Immature natural killer cell (primary cell): ENCODE data around the gene TSHB. TPM values are rescaled to one million over a fixed set of nuclear protein-coding genes. Genes with fewer than 3 reads are reported as not detected.

Experiments
- DNase-seq, 3 donors: peaks; one replicate each; pipeline ENCODE4 v3.0.0; 2022; ENCODE audit warnings: mixed read lengths in 1 of 3
- H3K27ac Mint-ChIP-seq, 6 donors: one replicate each; pipeline ENCODE4 v1.8.0; 2020; ENCODE audit warnings: mixed read lengths in 6 of 6, mild to moderate bottlenecking in 5 of 6, inconsistent platforms in 4 of 6, moderate library complexity in 3 of 6
- H3K27me3 Mint-ChIP-seq, 3 donors: one replicate each; pipeline ENCODE4 v1.8.0; 2020 to 2021; ENCODE audit warnings: low read depth in 3 of 3, mild to moderate bottlenecking in 3 of 3, mixed read lengths in 3 of 3, moderate library complexity in 3 of 3, inconsistent platforms in 1 of 3
- H3K36me3 Mint-ChIP-seq, 3 donors: one replicate each; pipeline ENCODE4 v1.8.0; 2020; ENCODE audit warnings: mixed read lengths in 3 of 3, inconsistent platforms in 2 of 3, mild to moderate bottlenecking in 2 of 3
- H3K4me1 Mint-ChIP-seq, 2 donors: one replicate each; pipeline ENCODE4 v1.8.0; 2020; ENCODE audit warnings: inconsistent platforms in 2 of 2, mild to moderate bottlenecking in 2 of 2, mixed read lengths in 2 of 2, moderate library complexity in 1 of 2
- H3K4me3 Mint-ChIP-seq, 5 donors: one replicate each; pipeline ENCODE4 v1.8.0; 2020; ENCODE audit warnings: mild to moderate bottlenecking in 5 of 5, mixed read lengths in 5 of 5, inconsistent platforms in 3 of 5, moderate library complexity in 3 of 5
- H3K9me3 Mint-ChIP-seq, 6 donors: one replicate each; pipeline ENCODE4 v1.8.0; 2020; ENCODE audit warnings: mild to moderate bottlenecking in 6 of 6, mixed read lengths in 6 of 6, inconsistent platforms in 4 of 6, moderate library complexity in 3 of 6
- polyA plus RNA-seq, 3 donors: library from polyadenylated mRNA; unstranded; fragments of 300-500 nt; fragmentation: Illumina TruSeq; gene quantifications; one replicate each; pipeline ENCODE4 v1.2.3, GENCODE V29; 2021

The TSHB gene
- polyA plus RNA-seq, 3 donors from 2014 or later, result not detected

GRCh38 chr1:115036814-115037507 lies 7.3 kb downstream of the TSHB start:
- Mint-ChIP-seq H3K4me1 (no peaks in the 10 kb centered on the region), H3K36me3 (peaks cover 2 to 21% (median 11%) of the 10 kb centered on the region in 3 donors), H3K9me3 (no peaks in the 10 kb centered on the region), H3K27me3 (peaks cover 0 to 4% (median 0%) of the 10 kb centered on the region in 3 donors), H3K4me3 (no peak overlapping the region), H3K27ac (no peak overlapping the region)
- DNase-seq, result no peak

GRCh38 chr1:115040501-115040900 lies 10.9 kb downstream of the TSHB start:
- peaks cover 0 to 2% (median 0%) of the 10 kb centered on the region in 3 donors for H3K27me3 Mint-ChIP-seq
- DNase-seq, result no peak
- peak overlapping the region in 1 of 6 donors; percentile 18 for H3K27ac Mint-ChIP-seq
- H3K9me3 Mint-ChIP-seq, result peaks cover 0 to 6% (median 0%) of the 10 kb centered on the region in 6 donors
- H3K4me1 Mint-ChIP-seq, result no peaks in the 10 kb centered on the region
- H3K36me3 Mint-ChIP-seq, result peaks cover 32 to 55% (median 34%) of the 10 kb centered on the region in 3 donors
- H3K4me3 Mint-ChIP-seq, result no peak overlapping the region

DNA sequence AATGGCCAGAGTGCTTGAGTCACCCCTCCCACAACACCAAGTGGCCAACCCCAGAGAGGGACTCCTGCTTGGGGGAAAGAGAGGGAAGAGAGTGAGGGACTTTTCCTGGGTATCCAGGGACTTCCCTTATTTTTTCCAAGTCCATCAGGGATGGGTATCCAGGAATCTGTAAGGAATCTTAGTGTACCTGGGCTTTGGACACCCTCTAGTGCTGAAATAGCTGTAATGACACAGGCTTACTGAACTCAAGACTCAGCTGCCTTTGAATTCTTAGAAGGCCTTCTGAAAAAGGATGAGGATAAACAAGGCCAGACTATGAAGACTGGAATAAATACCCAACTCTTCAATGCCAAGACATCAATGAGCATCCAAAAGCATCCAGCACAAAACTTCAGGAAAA lies 12.0 kb downstream of the TSHB start:
- H3K4me1 Mint-ChIP-seq, result no peaks in the 10 kb centered on the region

GRCh38 chr1:115046751-115047150 lies 17.1 kb downstream of the TSHB start:
- DNase-seq, result no peak
- no peaks in the 10 kb centered on the region for H3K4me1 Mint-ChIP-seq
- no peak overlapping the region for H3K4me3 Mint-ChIP-seq
- peaks cover 0 to 3% (median 0%) of the 10 kb centered on the region in 3 donors for H3K27me3 Mint-ChIP-seq
- H3K27ac Mint-ChIP-seq, result no peak overlapping the region
- H3K9me3 Mint-ChIP-seq, result peaks cover 0 to 6% (median 0%) of the 10 kb centered on the region in 6 donors
- H3K36me3 Mint-ChIP-seq, result peaks cover 49 to 70% (median 57%) of the 10 kb centered on the region in 3 donors

More for the DNA sequence above, 12.0 kb downstream of the TSHB start:
- H3K27me3 Mint-ChIP-seq, result peaks cover 0 to 2% (median 0%) of the 10 kb centered on the region in 3 donors
- peaks cover 0 to 6% (median 0%) of the 10 kb centered on the region in 6 donors for H3K9me3 Mint-ChIP-seq
- H3K4me3 Mint-ChIP-seq, result no peak overlapping the region
- DNase-seq, result no peak
- H3K36me3 Mint-ChIP-seq, result peaks cover 42 to 66% (median 45%) of the 10 kb centered on the region in 3 donors
- no peak overlapping the region for H3K27ac Mint-ChIP-seq

GRCh38 chr1:115051850-115052249 lies 22.2 kb downstream of the TSHB start:
- Mint-ChIP-seq H3K4me3 (no peak overlapping the region), H3K9me3 (no peaks in the 10 kb centered on the region), H3K36me3 (peaks cover 13 to 27% (median 14%) of the 10 kb centered on the region in 3 donors), H3K4me1 (no peaks in the 10 kb centered on the region), H3K27me3 (peaks cover 0 to 1% (median 0%) of the 10 kb centered on the region in 3 donors), H3K27ac (no peak overlapping the region)
- no peak for DNase-seq

- Mint-ChIP-seq H3K27me3 (peaks cover 0 to 1% (median 0%) of the 10 kb centered on the region in 3 donors), H3K27ac (no peak overlapping the region), H3K4me3 (no peak overlapping the region), H3K36me3 (peaks cover 8 to 22% (median 9%) of the 10 kb centered on the region in 3 donors), H3K4me1 (no peaks in the 10 kb centered on the region), H3K9me3 (no peaks in the 10 kb centered on the region)
- DNase-seq, result peak; percentile 32 to 41 (median 36)
Measured at GRCh38 chr1:115052454-115053083, 22.9 kb downstream of the TSHB start.

- Mint-ChIP-seq H3K27me3 (no peaks in the 10 kb centered on the region), H3K9me3 (no peaks in the 10 kb centered on the region), H3K4me1 (peaks cover 10 to 12% of the 10 kb centered on the region in 2 donors), H3K27ac (no peak overlapping the region), H3K36me3 (peaks cover 8 to 17% (median 14%) of the 10 kb centered on the region in 3 donors), H3K4me3 (no peak overlapping the region)
- DNase-seq, result no peak
Measured at GRCh38 chr1:115056395-115056798, 26.8 kb downstream of the TSHB start.

GRCh38 chr1:115057661-115058254 lies 28.1 kb downstream of the TSHB start:
- Mint-ChIP-seq H3K27me3 (peaks cover 2 to 4% (median 3%) of the 10 kb centered on the region in 3 donors), H3K4me1 (peaks cover 23 to 25% of the 10 kb centered on the region in 2 donors), H3K9me3 (no peaks in the 10 kb centered on the region), H3K4me3 (no peak overlapping the region), H3K27ac (no peak overlapping the region), H3K36me3 (peaks cover 8 to 17% (median 14%) of the 10 kb centered on the region in 3 donors)
- no peak for DNase-seq

GRCh38 chr1:115059316-115059715 lies 29.7 kb downstream of the TSHB start:
- Mint-ChIP-seq H3K36me3 (peaks cover 8 to 24% (median 12%) of the 10 kb centered on the region in 3 donors), H3K9me3 (no peaks in the 10 kb centered on the region), H3K27me3 (peaks cover 6 to 9% (median 7%) of the 10 kb centered on the region in 3 donors), H3K4me3 (no peak overlapping the region), H3K27ac (peak overlapping the region in 1 of 6 donors; percentile 21), H3K4me1 (peaks cover 39 to 41% of the 10 kb centered on the region in 2 donors)
- no peak for DNase-seq

DNA sequence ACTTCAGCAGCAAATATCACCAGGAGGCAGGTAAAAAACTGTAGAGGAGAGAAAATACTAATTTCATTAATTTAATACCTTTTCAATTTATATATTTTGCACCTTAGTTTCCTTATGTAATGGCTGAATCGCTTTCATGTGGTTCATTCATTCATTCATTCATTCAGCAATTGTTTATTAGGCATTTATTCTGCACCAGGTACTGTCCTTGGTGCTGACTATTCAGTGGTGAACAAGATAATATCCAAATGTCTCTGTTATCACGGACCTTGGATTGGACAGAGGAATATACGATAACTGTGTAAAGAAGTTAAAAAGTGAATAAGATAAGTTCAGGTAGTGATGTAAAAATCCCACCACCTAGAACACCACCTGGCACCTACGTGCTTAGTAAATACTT lies 30.9 kb downstream of the TSHB start:
- Mint-ChIP-seq H3K27me3 (peaks cover 6 to 11% (median 7%) of the 10 kb centered on the region in 3 donors), H3K9me3 (no peaks in the 10 kb centered on the region), H3K4me1 (peaks cover 44 to 51% of the 10 kb centered on the region in 2 donors), H3K36me3 (peaks cover 8 to 23% (median 10%) of the 10 kb centered on the region in 3 donors), H3K27ac (peak overlapping the region; percentile 29 to 99 (median 97)), H3K4me3 (peak overlapping the region in 2 of 5 donors; percentile 3 to 9)
- no peak for DNase-seq

DNA sequence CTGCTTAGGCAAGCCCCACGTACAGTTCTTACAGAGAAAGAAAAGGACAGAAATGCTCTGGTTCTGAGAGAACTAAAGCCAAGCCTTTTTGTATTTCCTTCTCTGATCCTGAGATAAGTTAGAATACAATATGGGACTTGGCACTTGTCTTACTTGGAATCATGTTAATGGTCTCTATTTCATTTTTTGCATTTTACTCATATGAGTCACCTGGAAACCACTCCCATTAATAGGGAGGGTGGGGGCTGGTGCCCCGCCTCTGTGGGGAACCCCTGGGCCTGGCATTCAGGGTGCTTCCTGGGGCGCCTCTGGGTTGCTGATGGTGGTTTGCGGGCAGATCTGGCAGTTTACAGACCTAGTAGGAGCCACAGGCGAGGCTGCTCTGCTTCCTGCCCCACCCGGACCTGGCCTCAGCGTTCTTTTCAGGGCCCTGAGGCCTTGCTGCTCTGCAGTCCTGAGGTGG lies 32.9 kb downstream of the TSHB start:
- Mint-ChIP-seq H3K4me3 (peak overlapping the region; percentile 71 to 82 (median 73)), H3K4me1 (peaks cover 44 to 60% of the 10 kb centered on the region in 2 donors), H3K36me3 (peaks cover 8 to 34% (median 26%) of the 10 kb centered on the region in 3 donors), H3K27ac (peak overlapping the region; percentile 97 to 99 (median 98)), H3K9me3 (no peaks in the 10 kb centered on the region), H3K27me3 (peaks cover 6 to 11% (median 7%) of the 10 kb centered on the region in 3 donors)
- DNase-seq, result peak; percentile 93 to 94 (median 93)

DNA sequence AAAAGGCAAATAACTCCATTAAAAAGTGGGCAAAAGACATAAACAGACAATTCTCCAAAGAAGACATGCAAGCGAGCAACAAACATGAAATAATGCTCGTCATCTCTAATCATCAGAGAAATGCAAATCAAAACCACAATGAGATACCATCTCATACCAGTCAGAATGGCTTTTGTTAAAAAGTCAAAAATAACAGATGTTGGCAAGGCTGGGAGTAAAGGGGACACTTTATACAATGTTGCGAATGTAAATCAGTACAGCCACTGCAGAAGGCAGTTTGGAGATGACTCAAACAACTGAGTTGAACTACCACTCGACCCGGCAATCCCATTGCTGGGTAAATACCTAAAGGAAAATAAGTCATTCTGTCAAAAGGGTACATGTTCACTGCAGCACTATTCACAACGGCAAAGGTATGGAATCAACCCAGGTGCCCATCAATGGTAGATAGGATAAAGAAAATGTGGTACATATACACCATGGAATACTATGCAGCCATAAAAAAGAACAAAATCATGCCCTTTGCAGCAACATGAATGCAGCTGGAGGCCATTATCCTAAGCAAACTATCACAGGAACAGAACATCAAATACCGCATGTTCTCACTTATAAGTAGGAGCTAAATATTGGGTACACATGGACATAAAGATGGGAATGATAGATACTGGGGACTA lies 33.7 kb downstream of the TSHB start:
- H3K9me3 Mint-ChIP-seq, result no peaks in the 10 kb centered on the region
- peaks cover 4 to 31% (median 26%) of the 10 kb centered on the region in 3 donors for H3K36me3 Mint-ChIP-seq
- H3K27me3 Mint-ChIP-seq, result peaks cover 6 to 11% (median 7%) of the 10 kb centered on the region in 3 donors
- H3K4me3 Mint-ChIP-seq, result peak overlapping the region; percentile 71 to 82 (median 73)
- peak overlapping the region; percentile 97 to 99 (median 98) for H3K27ac Mint-ChIP-seq
- peaks cover 44 to 60% of the 10 kb centered on the region in 2 donors for H3K4me1 Mint-ChIP-seq
- peak; percentile 47 to 66 (median 55) for DNase-seq

GRCh38 chr1:115064461-115064860 lies 34.8 kb downstream of the TSHB start:
- peaks cover 44 to 60% of the 10 kb centered on the region in 2 donors for H3K4me1 Mint-ChIP-seq
- H3K27ac Mint-ChIP-seq, result peak overlapping the region; percentile 97 to 99 (median 98)
- peaks cover 6 to 11% (median 7%) of the 10 kb centered on the region in 3 donors for H3K27me3 Mint-ChIP-seq
- DNase-seq, result no peak
- H3K9me3 Mint-ChIP-seq, result no peaks in the 10 kb centered on the region
- peak overlapping the region in 2 of 5 donors; percentile 7 to 46 for H3K4me3 Mint-ChIP-seq
- H3K36me3 Mint-ChIP-seq, result peaks cover 0 to 28% (median 23%) of the 10 kb centered on the region in 3 donors
